Activated CD8-positive, alpha-beta memory T cell treated with anti-CD3 and anti-CD28 coated beads for 1 hour (primary cell): ENCODE results near the gene KMT2C.
"Not testable (repeated sequence)": the region's sequence is repeated elsewhere in the genome, so short reads cannot be mapped to it uniquely, and the experiment has no call there.

ENCODE experiments used
- DNase-seq, 2 donors: peaks; one replicate each; pipeline ENCODE4 v3.0.0-alpha.2; 2020; ENCODE audit warnings: low read depth in 1 of 2; ENCODE audit errors: extremely low read depth in 1 of 2

Gene KMT2C

DNA sequence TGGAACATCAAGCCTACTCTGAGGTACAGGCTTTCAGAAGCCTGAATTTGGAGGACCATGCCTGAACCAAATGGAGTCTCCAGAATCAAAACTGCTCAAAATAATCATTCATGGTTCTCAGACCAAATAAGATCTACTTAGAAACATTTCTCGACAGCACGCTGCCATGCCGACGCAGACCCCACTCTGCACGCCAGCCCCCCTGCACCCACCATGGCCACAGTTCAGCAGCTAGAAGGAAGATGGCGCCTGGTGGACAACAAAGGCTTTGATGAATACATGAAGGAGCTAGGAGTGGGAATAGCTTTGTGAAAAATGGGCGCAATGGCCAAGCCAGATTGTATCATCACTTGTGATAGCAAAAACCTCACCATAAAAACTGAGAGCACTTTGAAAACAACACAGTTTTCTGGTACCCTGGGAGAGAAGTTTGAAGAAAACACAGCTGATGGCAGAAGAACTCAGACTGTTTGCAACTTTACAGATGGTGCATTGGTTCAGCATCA lies 6.6 kb upstream of the KMT2C start:
- no peak for DNase-seq

DNA sequence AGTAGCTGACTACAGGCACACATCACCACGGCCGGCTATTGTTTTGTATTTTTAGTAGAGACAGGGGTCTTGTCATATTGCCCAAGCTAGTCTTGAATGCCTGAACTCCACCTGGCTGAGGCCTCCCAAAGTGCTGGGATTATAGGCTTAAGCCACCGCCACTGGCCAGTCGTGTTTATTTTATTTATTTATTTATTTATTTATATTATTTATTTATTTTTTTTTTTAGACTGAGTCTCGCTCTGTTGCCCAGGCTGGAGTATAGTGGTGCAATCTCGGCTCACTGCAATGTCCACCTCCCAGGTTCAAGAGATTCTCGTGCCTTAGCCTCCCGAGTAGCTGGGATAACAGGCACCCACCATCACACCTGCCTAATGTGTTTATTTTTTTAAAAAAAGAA lies 6.0 kb upstream of the KMT2C start:
- not testable (repeated sequence) for DNase-seq

DNA sequence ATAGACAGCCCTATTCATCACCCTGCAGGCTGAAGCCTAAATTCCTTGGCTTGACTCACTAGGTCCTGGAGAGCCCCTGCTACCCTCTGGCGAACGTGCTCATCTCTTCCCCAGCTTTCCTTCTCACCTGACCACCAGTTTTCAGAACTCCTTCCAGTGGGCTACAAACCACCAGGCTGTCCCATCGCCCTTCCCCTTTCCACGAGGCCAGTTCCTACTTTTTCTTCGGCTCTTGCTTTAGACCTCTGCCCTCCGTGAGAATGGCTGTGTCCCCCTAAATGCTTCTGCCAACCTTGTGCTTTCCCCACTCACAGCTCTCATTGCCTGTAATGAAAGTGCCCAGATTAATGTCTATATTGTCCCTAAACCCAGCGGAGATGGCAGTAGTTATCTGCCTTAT lies 5.4 kb upstream of the KMT2C start:
- not testable (repeated sequence) for DNase-seq

DNA sequence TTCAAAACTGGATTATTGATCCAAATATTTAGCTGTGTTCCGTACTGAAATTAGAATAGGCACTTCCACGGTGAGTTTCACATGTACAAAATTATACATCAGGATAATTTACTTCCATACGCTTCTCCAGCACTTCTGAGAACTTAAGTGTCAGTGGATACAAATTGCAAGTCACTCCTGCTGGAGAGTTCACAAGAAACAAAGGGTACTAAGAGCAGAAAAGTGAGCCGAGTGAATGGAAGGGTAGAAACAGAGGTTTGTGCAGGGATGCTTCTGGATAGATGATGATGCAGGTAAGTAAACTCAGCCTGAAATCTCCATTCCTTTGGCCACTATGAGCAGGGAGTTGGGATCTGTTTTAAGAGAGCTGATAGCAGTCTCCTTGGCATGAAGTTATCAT lies 2.2 kb upstream of the KMT2C start:
- DNase-seq, result not testable (repeated sequence)

DNA sequence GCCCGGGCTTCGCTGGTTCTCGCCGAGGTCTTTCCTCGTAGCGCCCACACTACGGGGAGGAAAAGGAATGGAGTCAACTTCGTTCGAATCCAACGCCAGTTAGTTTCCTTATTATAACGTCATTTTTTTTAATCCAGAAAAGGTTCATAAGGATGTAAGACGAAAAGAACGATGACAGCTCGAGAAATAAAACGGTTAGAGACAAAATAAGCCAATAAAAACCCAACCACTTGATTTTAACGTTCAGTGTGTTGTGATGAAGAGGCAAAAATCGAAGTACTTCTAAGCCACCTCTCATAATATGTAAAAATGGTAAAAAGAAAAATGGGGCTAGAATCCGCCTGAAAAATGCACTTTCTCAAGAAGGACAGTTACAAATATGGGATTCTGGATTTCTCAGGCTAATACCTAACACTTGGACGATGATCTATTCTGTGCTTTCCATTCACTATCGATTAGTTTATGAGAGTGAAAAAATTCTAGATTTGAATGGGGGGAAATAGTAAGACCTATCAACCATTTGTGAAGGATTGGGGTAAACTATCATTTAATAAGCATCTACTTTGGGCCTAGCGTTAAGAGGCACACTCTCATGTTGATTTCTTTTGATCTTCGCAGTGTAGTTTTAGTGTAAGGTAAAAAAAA lies 1.2 kb upstream of the KMT2C start:
- not testable (repeated sequence) for DNase-seq

DNA sequence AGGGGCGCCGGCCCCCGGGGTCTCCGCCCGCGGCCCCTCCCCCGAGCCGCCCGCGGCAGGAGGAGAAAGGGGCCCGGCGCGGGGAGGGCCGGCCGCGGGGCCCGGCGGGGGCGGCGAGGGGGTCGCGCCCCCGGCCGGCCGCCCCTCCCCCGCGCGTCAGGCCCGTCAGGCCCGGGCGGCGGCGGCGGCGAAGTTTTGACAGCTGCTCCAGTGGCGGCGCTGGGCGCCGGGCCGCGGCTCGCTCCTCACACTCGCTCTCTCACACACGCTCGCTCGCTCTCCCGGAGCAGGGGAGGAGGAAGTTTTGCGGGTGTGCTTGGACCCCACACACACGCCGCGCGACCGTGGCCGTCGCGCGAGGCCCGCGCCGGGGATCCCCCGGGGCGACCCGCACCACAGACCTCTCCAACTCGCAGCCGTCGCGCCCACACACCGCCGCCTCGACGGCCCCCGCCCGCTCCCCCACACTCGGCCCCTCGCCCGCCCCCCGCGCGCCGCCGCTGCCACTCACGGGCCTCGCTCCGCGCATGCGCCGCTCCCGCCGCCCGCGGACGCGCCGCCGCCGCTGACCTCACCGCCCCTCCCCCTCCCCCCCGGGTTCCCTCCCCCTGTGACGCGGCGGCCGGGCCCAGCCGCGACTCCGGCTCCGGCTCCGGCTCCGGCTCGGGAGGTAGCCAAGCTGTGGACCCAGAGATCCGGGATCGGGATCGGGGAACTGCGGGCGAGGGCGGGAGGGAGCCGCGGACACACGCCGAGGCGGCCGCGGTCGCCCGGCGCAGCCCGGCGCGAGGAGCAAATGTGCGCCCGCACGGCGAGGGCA lies 518 bp upstream of the KMT2C start:
- DNase-seq, result peak; percentile 72 to 89

DNA sequence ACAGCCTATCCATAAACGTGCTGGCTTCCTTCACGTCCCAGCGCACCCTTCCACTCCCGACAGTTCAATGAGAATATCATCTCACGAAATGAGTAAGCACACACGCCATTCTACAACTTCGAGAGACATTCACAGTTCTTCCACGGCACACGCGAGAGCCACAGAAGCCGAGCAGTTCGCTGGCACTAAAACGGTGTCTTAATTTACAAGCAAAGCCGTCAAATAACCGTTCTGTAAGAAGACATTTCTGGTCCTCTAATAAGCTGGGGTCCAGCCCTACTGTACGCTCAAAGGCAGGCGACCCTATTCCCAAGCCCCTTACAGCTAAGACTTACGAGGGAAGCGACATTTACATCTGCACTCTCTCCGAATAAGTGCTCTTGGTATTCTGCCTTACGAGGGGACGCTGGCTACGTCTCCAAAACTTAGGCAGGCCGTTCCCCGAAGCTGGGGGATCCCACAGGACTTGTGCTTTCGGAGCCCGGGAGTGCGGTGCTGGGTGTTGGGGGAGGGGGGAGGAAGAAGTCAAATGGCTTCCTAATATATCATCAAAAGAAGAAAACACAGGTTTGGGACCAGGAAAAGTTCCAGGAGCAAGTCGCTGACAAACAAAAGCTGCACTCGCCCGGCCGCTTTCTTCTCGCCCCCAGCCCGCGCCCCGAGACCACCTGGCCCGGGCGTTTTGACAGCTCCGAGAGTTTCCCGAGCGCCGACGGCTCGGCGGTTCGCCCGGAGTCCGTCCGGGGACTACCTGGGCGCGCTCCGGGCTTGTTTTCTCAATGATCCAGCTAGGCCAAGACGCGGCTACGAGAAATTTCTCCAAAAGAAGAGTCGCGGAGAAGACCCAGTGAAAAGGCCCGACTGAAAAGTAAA lies 1.1 kb downstream of the KMT2C start:
- peak in 1 of 2 donors; percentile 5 for DNase-seq

DNA sequence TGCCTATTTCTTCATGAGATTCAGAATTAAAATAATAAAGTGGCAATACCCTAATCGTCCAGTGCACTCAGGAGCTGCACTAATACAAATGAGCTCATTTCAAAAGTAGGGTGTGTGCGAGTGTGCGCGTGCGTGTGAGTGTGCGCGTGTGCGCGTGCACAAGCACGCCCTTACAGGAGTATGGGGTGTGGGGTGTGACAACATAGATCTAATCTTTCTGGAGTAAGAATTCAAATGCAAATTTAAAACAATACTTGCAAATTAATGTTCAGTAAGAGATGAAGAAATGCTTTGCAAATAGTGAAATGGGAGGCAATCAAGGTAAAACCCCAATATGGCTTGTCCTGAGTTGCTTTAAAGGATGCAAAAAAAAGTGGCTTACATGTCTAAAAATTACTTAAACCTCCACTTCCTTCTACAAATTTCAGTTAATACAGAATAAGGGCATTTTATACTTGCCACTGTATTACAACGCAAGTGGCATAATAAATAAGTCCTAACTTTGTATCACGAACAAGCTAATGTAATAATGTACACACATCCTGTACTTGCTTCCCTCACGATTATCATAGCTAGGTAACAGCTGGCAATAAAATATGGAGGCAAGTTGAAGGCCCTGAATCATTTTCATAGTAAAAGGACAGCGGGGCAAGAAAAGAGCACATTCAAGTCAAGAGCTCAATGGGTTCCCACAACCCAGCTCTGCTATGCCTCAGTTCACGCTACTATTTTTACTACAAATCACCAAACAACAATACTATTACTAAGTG lies 1.9 kb downstream of the KMT2C start:
- peak; percentile 25 to 36 for DNase-seq

DNA sequence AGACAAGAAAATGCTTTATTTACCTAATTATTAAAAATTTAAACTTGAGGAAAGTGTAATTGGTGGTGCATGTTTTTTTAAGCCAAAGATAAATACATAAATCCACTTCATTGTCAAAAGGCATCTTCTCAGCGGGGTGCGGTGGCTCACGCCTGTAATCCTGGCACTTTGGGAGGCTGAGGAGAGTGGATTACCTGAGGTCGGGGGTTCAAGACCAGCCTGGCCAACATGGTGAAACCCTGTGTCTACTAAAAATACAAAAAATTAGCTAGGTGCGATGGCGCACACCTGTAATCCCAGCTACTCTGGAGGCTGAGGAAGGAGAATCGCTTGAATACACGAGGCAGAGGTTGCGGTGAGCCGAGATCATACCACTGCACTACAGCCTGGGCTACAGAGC lies 3.1 kb downstream of the KMT2C start:
- DNase-seq, result not testable (repeated sequence)

DNA sequence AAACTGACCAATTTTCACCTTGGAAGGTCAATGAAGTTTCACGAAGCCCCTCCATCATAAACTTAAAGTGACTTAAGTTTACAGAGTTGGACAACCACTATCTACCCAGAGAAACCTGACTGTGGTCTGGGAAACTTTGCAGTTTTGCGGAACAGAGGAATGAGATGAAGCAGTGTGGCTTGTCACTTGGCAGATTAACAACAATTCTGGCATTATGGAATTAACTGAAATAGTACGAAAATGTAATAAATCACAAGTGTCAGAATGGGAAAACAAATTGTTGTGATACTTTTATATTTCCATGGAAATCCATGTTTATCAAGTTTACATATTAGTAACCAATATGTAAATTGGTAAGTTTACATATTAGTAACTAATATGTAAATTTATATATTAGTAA lies 4.9 kb downstream of the KMT2C start:
- DNase-seq, result no peak

DNA sequence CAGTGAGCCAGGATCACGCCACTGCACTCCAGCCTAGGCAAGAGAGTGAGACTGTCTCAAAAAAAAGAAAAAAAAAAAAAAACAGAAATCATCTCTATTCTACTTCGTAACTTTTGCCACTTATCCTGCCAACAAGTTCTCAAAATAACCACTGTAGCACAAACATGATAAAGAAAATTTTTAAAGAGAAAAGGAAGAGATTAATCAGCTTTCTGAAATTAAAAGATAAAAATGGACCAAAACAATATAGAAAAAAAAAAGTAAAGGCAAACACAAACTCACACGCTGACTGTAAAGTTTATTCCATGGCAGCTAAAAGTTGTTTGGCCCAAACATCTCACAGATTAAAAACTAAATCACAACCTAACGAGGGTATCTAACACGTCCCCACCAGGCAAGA lies 5.7 kb downstream of the KMT2C start:
- DNase-seq, result not testable (repeated sequence)

DNA sequence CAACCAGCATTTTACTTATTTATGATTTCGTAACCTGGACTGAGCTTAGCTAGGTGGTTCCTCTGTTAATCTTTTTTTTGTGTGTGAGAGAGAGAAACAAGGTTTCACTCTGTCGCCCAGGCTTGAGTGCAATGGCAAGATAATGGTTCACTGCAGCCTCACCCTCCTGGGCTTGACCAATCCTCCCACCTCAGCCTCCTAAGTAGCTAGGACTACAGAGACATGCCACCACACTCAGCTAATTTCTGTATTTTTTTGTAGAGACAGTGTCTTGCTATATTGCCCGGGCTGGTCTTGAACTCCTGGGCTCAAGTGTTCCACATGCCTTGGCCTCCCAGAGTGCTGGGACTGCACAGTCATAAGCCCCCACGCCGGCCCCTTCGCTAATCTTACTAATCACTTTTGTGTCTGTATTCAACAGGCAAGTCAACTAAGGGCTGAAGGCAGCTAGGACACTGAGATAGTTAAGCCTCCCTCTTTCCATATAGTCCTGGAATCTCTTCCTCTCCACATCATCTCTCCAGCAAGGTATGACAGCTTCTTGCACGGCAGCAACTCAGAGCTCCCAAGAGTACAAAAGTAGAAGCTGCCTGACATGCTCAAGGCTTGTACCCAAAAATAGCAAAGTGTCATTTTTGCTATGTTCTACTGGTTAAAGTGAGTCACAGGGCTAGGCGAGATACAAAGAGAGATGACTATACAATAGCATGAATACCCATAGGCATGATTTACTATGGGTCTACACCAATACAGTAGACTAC lies 11.3 kb downstream of the KMT2C start:
- no peak for DNase-seq

DNA sequence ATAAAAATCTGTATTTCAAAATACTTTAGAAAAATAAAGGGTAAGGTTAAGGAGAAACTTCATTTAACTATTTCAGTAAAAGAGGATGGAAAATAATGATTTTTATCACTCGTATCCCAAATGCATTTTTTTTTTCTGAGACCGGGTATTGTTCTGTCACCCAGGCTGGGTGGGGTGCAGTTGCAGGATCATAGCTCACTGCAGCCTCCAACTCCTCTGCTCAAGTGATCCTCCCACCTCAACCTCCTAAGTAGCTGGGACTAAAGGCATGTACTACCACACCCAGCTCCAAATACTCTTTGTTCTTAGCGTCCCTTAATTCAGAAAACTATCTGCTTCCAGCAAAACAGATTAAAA lies 11.8 kb downstream of the KMT2C start:
- no peak for DNase-seq

DNA sequence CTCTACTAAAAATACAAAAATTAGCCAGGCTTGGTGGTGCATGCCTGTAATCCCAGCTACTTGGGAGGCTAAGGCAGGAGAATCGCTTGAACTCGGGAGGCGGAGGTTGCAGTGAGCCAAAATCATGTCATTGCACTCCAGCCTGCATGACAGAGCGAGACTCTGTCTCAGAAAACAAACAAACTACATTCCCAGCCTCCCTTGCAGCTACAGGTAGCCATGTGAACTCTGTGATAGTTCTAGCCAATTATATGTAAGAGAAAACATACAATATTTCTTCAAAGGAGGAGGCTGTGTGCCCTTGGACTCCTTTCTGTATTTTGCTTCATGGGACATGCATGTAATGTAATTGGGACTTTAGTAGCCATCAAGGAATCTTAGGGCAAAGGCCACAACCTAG lies 12.6 kb downstream of the KMT2C start:
- not testable (repeated sequence) for DNase-seq

DNA sequence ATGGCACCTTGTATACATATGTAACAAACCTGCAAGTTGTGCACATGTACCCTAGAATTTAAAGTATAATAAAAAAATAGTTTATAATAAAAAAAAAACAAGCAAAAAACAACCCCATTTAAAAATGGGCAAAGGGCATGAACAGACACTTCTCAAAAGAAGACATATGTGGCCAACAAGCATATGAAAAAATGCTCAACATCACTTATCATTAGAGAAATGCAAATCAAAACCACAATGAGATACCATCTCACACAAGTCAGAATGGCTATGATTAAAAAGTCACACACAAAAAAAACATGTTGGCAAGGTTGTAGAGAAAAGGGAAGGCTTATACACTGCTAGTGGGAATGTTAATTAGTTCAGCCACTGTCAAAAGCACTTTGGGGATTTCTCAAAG lies 14.9 kb downstream of the KMT2C start:
- DNase-seq, result not testable (repeated sequence)

DNA sequence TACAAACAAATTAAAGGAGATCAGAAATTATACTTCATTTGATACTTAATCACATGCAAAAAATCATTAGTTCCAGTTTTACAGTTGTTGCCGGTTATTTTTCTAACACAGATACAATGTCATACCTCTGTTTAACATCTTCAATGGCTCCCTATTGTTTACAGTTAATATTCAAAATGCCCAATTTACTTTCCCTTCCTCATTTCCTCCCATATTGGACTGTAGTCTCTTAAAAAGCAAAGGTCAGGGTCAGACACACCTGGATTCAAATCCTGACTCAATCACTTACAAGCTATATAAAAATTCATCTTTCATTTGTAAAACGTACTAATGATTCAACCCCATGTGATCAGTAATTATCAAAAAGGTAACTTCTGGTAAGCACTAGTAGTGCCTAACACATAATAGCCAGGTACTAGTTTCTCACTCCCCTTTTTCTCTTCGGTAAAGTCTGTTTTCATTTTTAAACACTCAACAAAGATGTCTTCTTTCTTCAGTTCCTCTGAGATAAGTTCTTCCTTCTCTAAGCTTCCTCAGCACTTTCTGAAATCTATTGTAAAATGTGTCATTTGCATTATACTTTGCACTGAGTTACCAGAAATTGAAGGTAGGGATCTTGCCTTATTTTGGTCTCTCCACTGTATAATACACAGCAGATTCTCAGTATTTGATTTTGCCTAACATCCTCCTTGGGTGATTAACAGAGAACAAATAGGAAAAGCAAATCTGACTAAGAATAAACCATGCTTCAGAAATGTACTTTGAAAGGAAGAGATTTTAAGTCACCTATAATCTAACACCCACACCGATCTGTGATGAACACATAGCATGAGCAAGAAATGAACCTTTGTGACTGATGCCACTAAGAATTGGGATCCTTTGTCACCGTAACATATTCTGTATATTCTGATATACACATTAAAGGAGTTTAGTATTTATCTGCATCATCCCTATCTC lies 16.1 kb downstream of the KMT2C start:
- no peak for DNase-seq

DNA sequence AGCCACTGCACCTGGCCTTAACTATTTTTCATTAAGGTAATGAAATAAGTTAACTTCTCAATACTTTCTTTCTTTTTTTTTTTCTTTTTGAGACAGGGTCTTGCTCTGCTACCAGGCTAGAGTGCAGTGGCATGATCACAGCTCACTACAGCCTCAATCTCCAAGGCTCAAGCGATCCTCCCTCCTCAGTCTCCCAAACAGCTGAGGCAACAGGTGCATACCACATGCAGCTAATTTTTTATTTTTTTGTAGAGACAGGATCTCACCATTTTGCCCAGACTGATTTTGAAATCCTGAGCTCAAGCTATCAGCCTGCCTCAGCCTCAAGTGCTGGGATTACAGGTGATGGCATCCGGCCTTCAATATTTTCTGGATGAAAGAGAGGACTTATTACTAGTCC lies 21.0 kb downstream of the KMT2C start:
- DNase-seq, result no peak

DNA sequence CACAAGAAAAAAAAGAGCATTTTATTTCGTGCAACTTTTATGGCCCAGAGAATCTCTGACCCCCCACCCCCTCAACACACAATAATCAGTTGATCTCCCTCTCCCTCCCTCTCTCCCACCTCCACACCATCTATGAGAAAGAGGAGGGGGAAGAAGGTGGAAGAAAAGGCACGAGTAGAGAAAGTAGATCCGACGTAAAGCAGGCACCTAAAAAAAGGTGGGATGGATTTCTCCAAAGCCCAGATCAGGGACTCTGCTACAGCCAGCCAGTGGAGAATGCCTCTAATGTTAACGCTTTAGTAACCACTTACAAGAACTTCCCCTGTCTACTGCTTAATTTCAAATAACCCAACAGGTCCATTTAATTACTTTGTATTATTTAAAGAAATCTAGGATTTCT lies 24.4 kb downstream of the KMT2C start:
- no peak for DNase-seq

DNA sequence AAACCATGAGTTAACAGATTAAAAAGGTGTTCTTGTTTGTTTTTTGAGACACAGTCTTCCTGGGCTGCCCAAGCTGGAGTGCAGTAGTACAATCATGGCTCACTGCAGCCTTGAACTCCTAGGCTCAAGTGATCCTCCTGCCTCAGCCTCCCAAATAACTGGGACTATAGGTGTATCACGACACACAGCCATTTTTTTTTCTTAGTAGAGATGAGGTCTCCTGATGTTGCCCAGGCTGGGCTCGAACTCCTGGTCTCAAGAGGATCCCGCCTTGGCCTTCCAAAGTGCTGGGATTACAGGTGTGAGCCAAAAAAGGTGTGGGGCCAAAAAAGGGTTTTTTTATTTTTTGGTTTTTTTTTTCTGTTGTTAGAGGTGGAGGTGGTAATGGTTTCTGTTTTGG lies 29.3 kb downstream of the KMT2C start:
- no peak for DNase-seq
